HCT116 (cell line): Measurements from ENCODE around the gene FAM53B. TPM values are rescaled to one million over a fixed set of nuclear protein-coding genes. Genes with fewer than 3 reads are reported as not detected.

Experiments
- ATAC-seq: fragments of 200-7000 bp; cut with Tn5 transposase; 2 replicates; pipeline ENCODE4 v1.9.1; 2020; ENCODE audit warnings: mild to moderate bottlenecking, moderate library complexity
- BruUV-seq: library from RNA; stranded (reverse); fragments of 400-500 nt; replicated peaks from 2 replicates; lab custom pipeline; 2021; lab: Mats Ljungman, UMichigan
- CTCF ChIA-PET: fragments of 300-600 bp; sonication (Branson Sonifier 250); formaldehyde crosslinking; loops from one replicate; lab custom pipeline; 2021; ENCODE audit warnings: antibody characterized with exemption; lab: Charles Lee
- POLR2A ChIA-PET: fragments of 300-600, 350-600 bp; sonication (Branson Sonifier 250); formaldehyde crosslinking; loops from one replicate; lab custom pipeline; 2021; ENCODE audit warnings: antibody characterized with exemption; lab: Charles Lee
- RAD21 ChIA-PET, 2 experiments: fragments of 300-600 bp; sonication (Branson Sonifier 250); formaldehyde crosslinking; loops; one replicate each; lab custom pipeline; 2023; ENCODE audit warnings: low total read pairs in 2 of 2; ENCODE audit not compliant: uncharacterized antibody in 2 of 2, unreplicated experiment in 2 of 2, low non-redundant PET in 1 of 2; lab: Charles Lee
- DNase-seq: peaks from one replicate; pipeline ENCODE4 v3.0.0-alpha.2; 2010; ENCODE audit warnings: low read depth, low spot score
- H2AFZ ChIP-seq: fragments of 200-600 bp; shearing (Covaris generic), sonication (generic); 2 replicates; pipeline ENCODE4 v1.6.1; 2017; ENCODE audit warnings: low read depth, mixed run types, mixed read lengths, antibody characterized with exemption, low read length; ENCODE audit not compliant: poor library complexity, severe bottlenecking
- H3K27ac ChIP-seq: 2 replicates; pipeline ENCODE4 v1.5.1; 2012; ENCODE audit warnings: low read depth, low read length
- H3K27me3 ChIP-seq: fragments of 200-600 bp; sonication (generic); 2 replicates; pipeline ENCODE4 v1.6.1; 2016; ENCODE audit warnings: mixed run types, low read length, mixed read lengths; ENCODE audit not compliant: insufficient read depth
- H3K36me3 ChIP-seq, 2 experiments: fragments of 200-500 bp in 1 of 2; fragments of 200-600 bp in 1 of 2; sonication (Bioruptor generic) in 1 of 2; sonication (generic) in 1 of 2; 2 replicates each; pipeline versions ENCODE4 v1.5.1 to v1.6.1; 2014 to 2016; ENCODE audit warnings: low read length in 2 of 2, inconsistent platforms in 1 of 2, mixed read lengths in 1 of 2, mixed run types in 1 of 2; ENCODE audit not compliant: insufficient read depth in 2 of 2, control insufficient read depth in 1 of 2
- H3K4me1 ChIP-seq, 2 experiments: fragments of 200-600 bp in 1 of 2; sonication (generic) in 1 of 2; 2 replicates each; pipeline versions ENCODE4 v1.5.1 to v1.6.1; 2012 to 2017; ENCODE audit warnings: low read length in 2 of 2, inconsistent platforms in 1 of 2, mild to moderate bottlenecking in 1 of 2, mixed read lengths in 1 of 2, mixed run types in 1 of 2, moderate library complexity in 1 of 2; ENCODE audit not compliant: insufficient read depth in 2 of 2, control insufficient read depth in 1 of 2
- H3K4me2 ChIP-seq: fragments of 200-600 bp; sonication (generic); 2 replicates; pipeline ENCODE4 v1.6.1; 2017; ENCODE audit warnings: mixed run types, low read length, mixed read lengths
- H3K4me3 ChIP-seq, 2 experiments: fragments of 200-600 bp in 1 of 2; sonication (generic) in 1 of 2; replicated peaks in 1 of 2; 2 replicates each; pipeline ENCODE4 v1.5.1; 2011 to 2016; ENCODE audit warnings: low read length in 2 of 2, control low read depth in 1 of 2, low read depth in 1 of 2, mild to moderate bottlenecking in 1 of 2, mixed read lengths in 1 of 2, mixed run types in 1 of 2
- H3K79me2 ChIP-seq: fragments of 200-600 bp; sonication (generic); 2 replicates; pipeline ENCODE4 v1.6.1; 2017; ENCODE audit warnings: mild to moderate bottlenecking, mixed run types, low read length, moderate library complexity, mixed read lengths; ENCODE audit not compliant: insufficient read depth
- H3K9ac ChIP-seq: fragments of 200-600 bp; sonication (generic); 2 replicates; pipeline ENCODE4 v1.6.1; 2016; ENCODE audit warnings: low read length, mixed read lengths
- H3K9me2 ChIP-seq: fragments of 200-600 bp; sonication (generic), shearing (Covaris generic); 2 replicates; pipeline ENCODE4 v1.6.1; 2017; ENCODE audit warnings: mixed run types, mild to moderate bottlenecking, moderate library complexity; ENCODE audit not compliant: insufficient read depth
- H3K9me3 ChIP-seq, 2 experiments: fragments of 200-500 bp in 1 of 2; fragments of 200-600 bp in 1 of 2; sonication (Bioruptor generic) in 1 of 2; sonication (generic) in 1 of 2; 2 replicates each; pipeline ENCODE4 v1.6.1; 2014 to 2017; ENCODE audit warnings: low read length in 2 of 2, mixed read lengths in 2 of 2, inconsistent platforms in 1 of 2, low read depth in 1 of 2, mild to moderate bottlenecking in 1 of 2, mixed run types in 1 of 2, moderate library complexity in 1 of 2; ENCODE audit not compliant: control insufficient read depth in 1 of 2, insufficient read depth in 1 of 2
- H4K20me1 ChIP-seq: fragments of 200-600 bp; sonication (generic), shearing (Covaris generic); 2 replicates; pipeline ENCODE4 v1.6.1; 2017; ENCODE audit warnings: mixed run types, mild to moderate bottlenecking, moderate library complexity; ENCODE audit not compliant: insufficient read depth
- ATF3 ChIP-seq: IDR thresholded peaks from 2 replicates; pipeline ENCODE4 v1.6.1; 2012
- CEBPB ChIP-seq: IDR thresholded peaks from 2 replicates; pipeline ENCODE4 v1.6.1; 2012; ENCODE audit warnings: low read depth
- CTCF ChIP-seq, 3 experiments: fragments of 200-600 bp in 1 of 3; sonication (generic) in 1 of 3; IDR thresholded peaks in 2 of 3; conservative IDR thresholded peaks in 1 of 3; 2 replicates each; pipeline ENCODE4 v1.5.1; 2012 to 2017; ENCODE audit warnings: low read depth in 2 of 3, low read length in 2 of 3, antibody characterized with exemption in 1 of 3, borderline replicate concordance in 1 of 3, control low read depth in 1 of 3, mild to moderate bottlenecking in 1 of 3, mixed read lengths in 1 of 3, mixed run types in 1 of 3, moderate library complexity in 1 of 3; ENCODE audit not compliant: insufficient read depth in 1 of 3
- EGR1 ChIP-seq: IDR thresholded peaks from 2 replicates; pipeline ENCODE4 v1.6.1; 2012; ENCODE audit warnings: low read depth
- EZH2 ChIP-seq: fragments of 200-600 bp; sonication (generic); IDR thresholded peaks from 2 replicates; pipeline ENCODE4 v1.6.1; 2017; ENCODE audit warnings: antibody characterized with exemption, mixed run types
- FOSL1 ChIP-seq: IDR thresholded peaks from 2 replicates; pipeline ENCODE4 v1.6.1; 2012; ENCODE audit warnings: low read depth
- POLR2AphosphoS5 ChIP-seq: IDR thresholded peaks from 2 replicates; pipeline ENCODE4 v1.6.1; 2011; ENCODE audit warnings: mild to moderate bottlenecking, low read depth, low read length, moderate library complexity
- RAD21 ChIP-seq: IDR thresholded peaks from 2 replicates; pipeline ENCODE4 v1.6.1; 2012; ENCODE audit warnings: low read depth, mild to moderate bottlenecking
- SIN3A ChIP-seq: IDR thresholded peaks from 2 replicates; pipeline ENCODE4 v1.6.1; 2012; ENCODE audit warnings: low read depth
- SP1 ChIP-seq: IDR thresholded peaks from 2 replicates; pipeline ENCODE4 v1.6.1; 2012; ENCODE audit warnings: low read depth
- SRF ChIP-seq: IDR thresholded peaks from 2 replicates; pipeline ENCODE4 v1.6.1; 2012; ENCODE audit warnings: low read depth
- TCF7L2 ChIP-seq: IDR thresholded peaks from 2 replicates; pipeline ENCODE4 v1.7.0; 2011; ENCODE audit warnings: borderline replicate concordance, inconsistent platforms; ENCODE audit not compliant: insufficient read depth, insufficient read length; ENCODE audit errors: extremely low read depth
- YY1 ChIP-seq: IDR thresholded peaks from 2 replicates; pipeline ENCODE4 v1.6.1; 2011; ENCODE audit warnings: low read length, low read depth, moderate library complexity, mild to moderate bottlenecking; ENCODE audit not compliant: insufficient replicate concordance; ENCODE audit errors: extremely low read depth
- ZBTB33 ChIP-seq: IDR thresholded peaks from 2 replicates; pipeline ENCODE4 v1.6.1; 2011; ENCODE audit warnings: mild to moderate bottlenecking, low read length, moderate library complexity; ENCODE audit not compliant: insufficient replicate concordance; ENCODE audit errors: extremely low read depth
- ZFX ChIP-seq: fragments of 450-650 bp; IDR thresholded peaks from 2 replicates; pipeline ENCODE4 v1.6.1; 2017
- ZNF274 ChIP-seq: fragments of 200-500 bp; sonication (Bioruptor generic); IDR thresholded peaks from 2 replicates; pipeline ENCODE4 v1.6.1; 2014; ENCODE audit warnings: mild to moderate bottlenecking, low read depth, low read length, inconsistent platforms
- intact Hi-C: fragments of 100-400 bp; cut with micrococcal nuclease; formaldehyde crosslinking; loops from 2 replicates; pipeline ENCODE4 v1.10.0; 2022
- total RNA-seq: library from RNA; stranded (reverse); gene quantifications from one replicate; pipeline ENCODE4 v1.2.1, GENCODE V29; 2021; ENCODE audit not compliant: unreplicated experiment

FAM53B gene
- total RNA-seq, 1 experiment from 2014 or later = 19.6 TPM

GRCh38 chr10:124663228-124663627 lies 81.0 kb downstream of the FAM53B start (continued):
- TF ChIP-seq ZBTB33 (no peak), RAD21 (no peak), FOSL1 (no peak), ZFX (no peak), ZNF274 (no peak), EGR1 (no peak)

- ChIA-PET RAD21 (no interaction called here), POLR2A (no interaction called here), CTCF (no interaction called here)
- Histone ChIP-seq H3K9me2 (no peaks in the 10 kb centered on the region), H3K4me1 (no peaks in the 10 kb centered on the region), H3K79me2 (no peaks in the 10 kb centered on the region; the same call in 1 of the 2 replicates), H3K9ac (no peak overlapping the region), H3K27me3 (no peaks in the 10 kb centered on the region), H3K9me3 (no peaks in the 10 kb centered on the region), H4K20me1 (no peaks in the 10 kb centered on the region), H3K36me3 (no peaks in the 10 kb centered on the region), H3K4me2 (no peak overlapping the region), H2AFZ (no peak overlapping the region), H3K4me3 (no peak overlapping the region), H3K27ac (no peak overlapping the region)
- DNase-seq (no peak), ATAC-seq (no peak)
- BruUV-seq = no TSS peak
- intact Hi-C loops = no loop called here
- no peak for TF ChIP-seq SP1
- no peak for TF ChIP-seq TCF7L2
- no peak for TF ChIP-seq EGR1
- TF ChIP-seq ATF3 = no peak
- TF ChIP-seq POLR2AphosphoS5 = no peak
- no peak for TF ChIP-seq SRF
- TF ChIP-seq EZH2 = no peak
- no peak for TF ChIP-seq RAD21
- no peak for TF ChIP-seq FOSL1
- TF ChIP-seq SIN3A = no peak
- no peak for TF ChIP-seq ZBTB33
- TF ChIP-seq CTCF (IDR thresholded peaks at IDR 0.05 in 2 of 3, conservative IDR thresholded peaks at IDR 0.05 in 1 of 3; ENCODE audit: borderline replicate concordance in 1 of 3, insufficient read depth in 1 of 3, low read depth in 2 of 3, low read length in 2 of 3) = no peak
- TF ChIP-seq YY1 = no peak
- TF ChIP-seq CEBPB = no peak
- TF ChIP-seq ZFX = no peak
Measured at GRCh38 chr10:124661660-124662180, 82.5 kb downstream of the FAM53B start.
